GM12892 (cell line): Measurements from ENCODE around the gene LTA.

Source experiments
- DNase-seq: peaks from one replicate; pipeline ENCODE4 v3.0.0; 2011; ENCODE audit not compliant: insufficient read length
- FAIRE-seq: peaks from 2 replicates; lab custom pipeline; 2011; peaks lifted over from hg19 to GRCh38; lab: Jason Lieb, UNC
- POLR2A ChIP-seq: IDR thresholded peaks from 2 replicates; pipeline ENCODE4 v1.6.1; 2011; ENCODE audit warnings: low read depth, low read length, control low read depth
- POLR2AphosphoS5 ChIP-seq: IDR thresholded peaks from 2 replicates; pipeline ENCODE4 v1.6.1; 2011; ENCODE audit warnings: low read depth, low read length, control low read depth
- TAF1 ChIP-seq: IDR thresholded peaks from 2 replicates; pipeline ENCODE4 v1.6.1; 2011; ENCODE audit warnings: low read depth, mild to moderate bottlenecking, control low read depth, low read length, borderline replicate concordance

LTA gene

DNA sequence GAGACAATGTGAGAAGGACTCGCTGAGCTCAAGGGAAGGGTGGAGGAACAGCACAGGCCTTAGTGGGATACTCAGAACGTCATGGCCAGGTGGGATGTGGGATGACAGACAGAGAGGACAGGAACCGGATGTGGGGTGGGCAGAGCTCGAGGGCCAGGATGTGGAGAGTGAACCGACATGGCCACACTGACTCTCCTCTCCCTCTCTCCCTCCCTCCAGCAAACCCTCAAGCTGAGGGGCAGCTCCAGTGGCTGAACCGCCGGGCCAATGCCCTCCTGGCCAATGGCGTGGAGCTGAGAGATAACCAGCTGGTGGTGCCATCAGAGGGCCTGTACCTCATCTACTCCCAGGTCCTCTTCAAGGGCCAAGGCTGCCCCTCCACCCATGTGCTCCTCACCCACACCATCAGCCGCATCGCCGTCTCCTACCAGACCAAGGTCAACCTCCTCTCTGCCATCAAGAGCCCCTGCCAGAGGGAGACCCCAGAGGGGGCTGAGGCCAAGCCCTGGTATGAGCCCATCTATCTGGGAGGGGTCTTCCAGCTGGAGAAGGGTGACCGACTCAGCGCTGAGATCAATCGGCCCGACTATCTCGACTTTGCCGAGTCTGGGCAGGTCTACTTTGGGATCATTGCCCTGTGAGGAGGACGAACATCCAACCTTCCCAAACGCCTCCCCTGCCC, 4.9 kb downstream of the LTA start:
- DNase-seq (no peak), FAIRE-seq (peak; percentile 89)
- TF ChIP-seq POLR2AphosphoS5 (peak; percentile 80), TAF1 (no peak), POLR2A (peak; percentile 68)

GRCh38 chr6:31577579-31577966, 5.5 kb downstream of the LTA start:
- FAIRE-seq (no peak), DNase-seq (no peak)
- TF ChIP-seq TAF1 (no peak), POLR2AphosphoS5 (no peak; the same call in 1 of the 2 replicates), POLR2A (no peak)

- TF ChIP-seq TAF1, result no peak
- peak; percentile 81 for TF ChIP-seq POLR2A
- TF ChIP-seq POLR2AphosphoS5, result peak; percentile 81
- DNase-seq (no peak), FAIRE-seq (peak; percentile 9)
These were observed 6.4 kb downstream of the LTA start for GRCh38 chr6:31578184-31579118.

GRCh38 chr6:31579119-31579505, 7.0 kb downstream of the LTA start:
- no peak for FAIRE-seq
- TF ChIP-seq TAF1 (no peak), POLR2AphosphoS5 (no peak), POLR2A (no peak)

DNA sequence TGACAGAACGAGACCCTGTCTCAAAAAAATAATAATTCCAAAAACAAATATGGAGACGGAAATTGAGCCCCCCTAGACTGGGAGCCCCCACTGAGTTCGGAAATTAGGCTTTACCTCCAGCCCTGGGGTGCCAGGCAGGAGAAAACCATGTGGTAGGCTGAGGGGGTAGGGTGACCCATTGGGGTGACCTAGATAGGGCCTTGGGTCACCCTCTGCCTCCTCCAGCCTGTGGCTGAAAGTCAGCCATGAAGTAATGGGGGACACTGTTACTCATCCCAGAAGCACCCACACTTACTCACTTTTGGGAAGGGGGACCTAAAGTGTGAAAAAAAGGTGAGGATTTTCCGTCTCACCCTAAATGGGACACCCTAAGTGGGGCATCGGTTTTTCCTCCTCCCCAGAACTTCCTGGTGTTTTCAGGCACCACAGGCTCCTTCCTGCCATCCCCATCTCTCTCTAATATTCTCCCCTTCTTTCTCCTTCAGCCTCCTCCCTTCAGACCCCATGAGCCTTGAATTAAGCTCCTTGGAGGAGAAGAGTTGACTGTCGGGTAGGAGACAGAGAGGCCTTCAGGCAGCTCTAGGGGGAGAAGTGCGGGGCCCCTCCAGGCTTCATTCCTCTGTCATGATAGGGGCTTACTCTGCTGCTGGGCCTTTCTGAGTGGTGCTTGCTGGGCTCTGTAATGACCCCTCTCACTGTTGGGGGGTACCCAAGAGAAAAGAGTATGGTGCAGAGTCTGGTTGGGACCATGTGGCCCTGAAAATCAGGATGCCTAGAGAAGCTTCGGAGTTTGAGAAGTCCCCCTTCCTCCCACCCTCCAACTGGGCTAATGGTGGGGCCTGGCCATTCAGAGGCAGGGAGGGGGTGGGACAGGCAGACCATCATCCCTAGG, 7.7 kb downstream of the LTA start:
- DNase-seq (no peak), FAIRE-seq (peak; percentile 44)
- TF ChIP-seq POLR2A (peak; percentile 48; the same call in 1 of the 2 replicates), POLR2AphosphoS5 (no peak)

More at GRCh38 chr6:31579119-31579505, 7.0 kb downstream of the LTA start:
- no peak for DNase-seq

DNA sequence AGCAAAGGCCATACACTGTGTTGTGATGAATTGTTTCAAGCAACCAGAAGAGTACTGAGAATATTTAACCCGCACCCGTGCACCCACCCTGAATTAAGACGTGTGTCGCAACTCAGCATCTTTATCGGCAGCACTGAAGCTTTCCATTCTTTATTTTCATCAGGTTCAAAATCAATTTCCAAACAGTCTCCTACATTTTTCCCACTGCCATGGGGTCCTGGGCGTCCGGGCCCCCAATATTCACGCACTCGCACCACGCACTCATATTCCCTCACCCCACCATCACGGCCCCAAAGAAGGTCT, 8.3 kb downstream of the LTA start:
- FAIRE-seq (no peak), DNase-seq (no peak)
- no peak for TF ChIP-seq POLR2A
- TF ChIP-seq TAF1, result no peak

GRCh38 chr6:31580807-31581433, 8.8 kb downstream of the LTA start:
- FAIRE-seq, result peak; percentile 92
- TF ChIP-seq POLR2AphosphoS5, result peak; percentile 40; the same call in 1 of the 2 replicates
- no peak; the same call in 1 of the 2 replicates for TF ChIP-seq TAF1
- peak; percentile 69; the same call in 1 of the 2 replicates for TF ChIP-seq POLR2A
- DNase-seq, result no peak

DNA sequence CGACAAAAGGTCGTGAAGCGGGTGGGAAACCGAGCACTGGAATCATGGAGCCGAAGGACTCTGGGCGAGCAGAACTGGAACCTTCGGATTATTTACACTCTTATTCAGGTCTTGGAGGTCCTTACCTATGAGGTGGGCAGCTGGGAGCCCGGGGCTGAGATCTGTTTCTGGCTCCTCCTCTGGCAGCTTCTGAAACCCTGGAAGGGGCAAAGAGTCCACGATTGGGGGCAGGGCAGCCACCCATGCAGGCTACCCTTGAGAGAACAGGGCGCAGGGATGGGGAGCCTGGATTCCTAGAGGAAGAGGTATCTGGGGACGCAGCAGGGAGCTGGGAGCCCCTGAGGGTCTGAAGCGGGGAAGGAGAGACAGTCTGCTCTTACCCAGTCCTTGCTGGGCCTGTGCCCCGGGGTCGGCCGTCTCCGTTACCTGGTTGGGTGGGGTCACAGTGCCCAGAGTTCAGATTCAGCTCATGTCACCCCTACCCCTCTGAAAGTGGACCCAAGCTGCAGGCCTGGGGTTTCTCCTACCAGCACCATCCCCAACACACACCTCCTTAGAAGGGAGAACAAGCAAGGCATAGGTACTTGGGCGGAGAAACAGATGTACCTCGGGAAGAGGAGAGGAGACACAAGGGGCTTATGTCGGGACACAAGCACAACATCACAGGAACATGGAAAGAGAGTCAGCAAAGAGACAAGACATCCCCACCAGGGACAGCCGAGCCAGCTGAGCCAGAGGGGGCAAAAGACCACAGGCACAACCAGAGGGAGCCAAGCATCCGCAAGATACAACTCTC, 9.5 kb downstream of the LTA start:
- no peak for FAIRE-seq
- TF ChIP-seq POLR2A (no peak), POLR2AphosphoS5 (no peak), TAF1 (no peak)

GRCh38 chr6:31582230-31582643, 10.1 kb downstream of the LTA start, which contains the start of gene LTB:
Gene LTB, minus strand, starts transcription at chr6:31582424. Its CDS starts 7 bp downstream, at chr6:31582417.
- DNase-seq (no peak), FAIRE-seq (no peak)
- TF ChIP-seq POLR2A (peak; percentile 31), TAF1 (no peak), POLR2AphosphoS5 (no peak)

More for the DNA sequence above, 9.5 kb downstream of the LTA start:
- DNase-seq, result no peak

- no peak for TF ChIP-seq POLR2AphosphoS5
- no peak for TF ChIP-seq POLR2A
- no peak for TF ChIP-seq TAF1
- no peak for DNase-seq
- peak; percentile 46 for FAIRE-seq
These were observed 13.4 kb downstream of the LTA start for GRCh38 chr6:31585491-31585890.
